NCI-H2171 treated with DMSO at 0.1 percent for 48 hours (cell line): Measurements from ENCODE around the gene GABRR1.
A peak's percentile ranks its signal among the peaks of the same experiment; 100 is the strongest.
"Not testable (repeated sequence)": the region's sequence is repeated elsewhere in the genome, so short reads cannot be mapped to it uniquely, and the experiment has no call there.

Source experiments
- DNase-seq: peaks from one replicate; lab custom pipeline; 2025; lab: John Stamatoyannopoulos, UW

GABRR1 gene

GRCh38 chr6:89154131-89154530 lies 63.0 kb downstream of the GABRR1 start:
- DNase-seq = no peak

GRCh38 chr6:89148016-89148750 lies 69.0 kb downstream of the GABRR1 start:
- no peak for DNase-seq

- peak; percentile 64 for DNase-seq
Observed at GRCh38 chr6:89146718-89147700, 70.1 kb downstream of the GABRR1 start.

GRCh38 chr6:89145956-89146717 lies 71.0 kb downstream of the GABRR1 start, which contains the start of gene PM20D2:
PM20D2 (plus strand) TSS chr6:89146055; CDS start chr6:89146145, 90 bp downstream.
- peak; percentile 74 for DNase-seq

GRCh38 chr6:89145091-89145955 lies 71.8 kb downstream of the GABRR1 start:
- peak; percentile 63 for DNase-seq

GRCh38 chr6:89144354-89144906 lies 72.7 kb downstream of the GABRR1 start:
- no peak for DNase-seq

- DNase-seq = no peak
Observed at GRCh38 chr6:89140347-89141156, 76.6 kb downstream of the GABRR1 start.

GRCh38 chr6:89139509-89140346 lies 77.4 kb downstream of the GABRR1 start:
- no peak for DNase-seq

GRCh38 chr6:89138173-89138572 lies 79.0 kb downstream of the GABRR1 start:
- no peak for DNase-seq

- DNase-seq = no peak
Observed at GRCh38 chr6:89134723-89135122, 82.4 kb downstream of the GABRR1 start.

GRCh38 chr6:89133981-89134380 lies 83.2 kb downstream of the GABRR1 start:
- no peak for DNase-seq

GRCh38 chr6:89132057-89132456 lies 85.1 kb downstream of the GABRR1 start:
- DNase-seq = no peak

- no peak for DNase-seq
Observed at GRCh38 chr6:89131599-89131998, 85.6 kb downstream of the GABRR1 start.

- DNase-seq = not testable (repeated sequence)
Observed at GRCh38 chr6:89128256-89128671, 88.9 kb downstream of the GABRR1 start.
